T-helper 22 cell (primary cell): Measurements from ENCODE around the gene BACH1.

Experiments used
- DNase-seq: peaks from one replicate; pipeline ENCODE4 v3.0.0-alpha.2; 2020; ENCODE audit warnings: low read depth

BACH1 gene

DNA sequence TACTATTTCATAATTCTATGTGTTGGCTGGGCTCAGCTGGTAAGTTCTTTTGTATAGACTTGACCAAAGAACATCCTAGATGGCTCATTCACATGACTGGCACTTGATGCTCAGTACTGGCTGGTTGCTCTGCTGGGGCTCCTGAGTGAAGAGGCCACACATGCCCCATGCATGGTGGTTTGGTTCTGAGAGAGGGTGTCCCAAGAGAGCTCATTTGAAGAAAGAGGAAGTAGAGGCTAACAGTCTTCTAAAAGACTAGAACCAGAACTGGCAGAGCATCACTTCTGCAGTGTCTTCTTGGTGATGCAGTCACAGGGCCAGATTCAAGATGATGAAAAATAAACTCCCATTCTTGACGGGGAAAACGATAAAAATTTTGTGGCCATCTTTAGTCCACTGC lies 5.2 kb upstream of the BACH1 start:
- no peak for DNase-seq

GRCh38 chr21:29295066-29295650 lies 3.6 kb upstream of the BACH1 start:
- DNase-seq, result peak; percentile 36

DNA sequence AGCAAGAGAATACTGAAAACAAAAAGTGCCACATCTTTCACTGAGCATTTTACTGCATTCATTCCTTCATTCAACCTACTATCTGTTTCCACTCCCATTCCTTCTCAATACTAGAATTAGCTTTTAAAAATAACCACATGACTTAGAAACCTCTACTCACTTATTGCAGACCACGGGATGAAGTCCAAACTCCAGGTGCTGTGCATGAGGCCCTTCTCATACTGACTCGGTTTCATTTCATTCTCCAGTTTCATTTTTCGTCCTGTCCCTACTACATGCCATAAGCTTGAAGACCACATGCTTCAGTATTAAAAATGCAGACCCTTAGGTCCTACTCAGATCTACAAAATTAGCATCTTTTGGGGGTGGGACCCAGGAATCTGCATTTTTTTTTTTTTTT lies 2.3 kb upstream of the BACH1 start:
- no peak for DNase-seq

DNA sequence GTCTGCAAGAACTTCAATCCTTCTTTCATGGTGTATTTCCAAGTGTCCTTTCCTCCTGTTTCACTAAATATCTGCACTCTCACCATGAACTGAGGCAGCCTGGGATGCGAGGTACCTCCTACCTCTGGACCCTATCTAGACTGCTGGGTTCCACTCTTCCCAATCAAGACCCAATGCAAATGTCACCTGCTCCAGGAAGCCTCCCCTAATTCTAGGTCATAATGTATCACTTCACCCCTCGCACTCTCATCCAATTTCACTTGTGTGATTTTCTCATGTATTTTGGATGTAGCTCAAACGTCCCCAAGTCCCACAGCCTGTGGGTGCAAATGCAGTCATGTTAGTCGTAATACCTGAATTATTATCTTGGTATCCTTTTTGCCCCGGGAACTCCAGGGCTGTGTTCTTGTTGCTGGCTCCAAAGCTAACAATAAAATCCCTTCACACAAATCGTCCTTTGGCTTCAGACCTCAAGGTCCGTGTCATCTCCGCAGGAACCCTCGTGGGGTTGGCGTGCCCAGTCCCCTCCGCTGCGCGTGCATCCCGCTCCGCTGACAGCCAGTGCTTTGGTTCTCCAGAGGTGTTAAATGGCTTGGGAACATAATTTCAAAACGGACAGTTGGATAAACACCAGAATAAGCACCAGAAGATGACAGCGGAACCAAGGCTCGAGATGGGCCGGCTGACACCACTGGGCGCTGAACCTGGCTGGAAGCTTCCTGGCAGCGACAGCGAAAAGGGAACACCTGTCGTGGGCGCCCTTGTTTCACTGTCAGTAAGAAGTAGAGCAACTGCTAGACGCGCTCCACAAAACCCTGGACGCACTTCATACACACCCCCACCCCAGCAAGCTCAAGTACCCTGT lies 1.0 kb upstream of the BACH1 start:
- DNase-seq, result no peak

- DNase-seq, result peak; percentile 51
Observed at GRCh38 chr21:29299046-29299915, 559 bp downstream of the BACH1 start.

DNA sequence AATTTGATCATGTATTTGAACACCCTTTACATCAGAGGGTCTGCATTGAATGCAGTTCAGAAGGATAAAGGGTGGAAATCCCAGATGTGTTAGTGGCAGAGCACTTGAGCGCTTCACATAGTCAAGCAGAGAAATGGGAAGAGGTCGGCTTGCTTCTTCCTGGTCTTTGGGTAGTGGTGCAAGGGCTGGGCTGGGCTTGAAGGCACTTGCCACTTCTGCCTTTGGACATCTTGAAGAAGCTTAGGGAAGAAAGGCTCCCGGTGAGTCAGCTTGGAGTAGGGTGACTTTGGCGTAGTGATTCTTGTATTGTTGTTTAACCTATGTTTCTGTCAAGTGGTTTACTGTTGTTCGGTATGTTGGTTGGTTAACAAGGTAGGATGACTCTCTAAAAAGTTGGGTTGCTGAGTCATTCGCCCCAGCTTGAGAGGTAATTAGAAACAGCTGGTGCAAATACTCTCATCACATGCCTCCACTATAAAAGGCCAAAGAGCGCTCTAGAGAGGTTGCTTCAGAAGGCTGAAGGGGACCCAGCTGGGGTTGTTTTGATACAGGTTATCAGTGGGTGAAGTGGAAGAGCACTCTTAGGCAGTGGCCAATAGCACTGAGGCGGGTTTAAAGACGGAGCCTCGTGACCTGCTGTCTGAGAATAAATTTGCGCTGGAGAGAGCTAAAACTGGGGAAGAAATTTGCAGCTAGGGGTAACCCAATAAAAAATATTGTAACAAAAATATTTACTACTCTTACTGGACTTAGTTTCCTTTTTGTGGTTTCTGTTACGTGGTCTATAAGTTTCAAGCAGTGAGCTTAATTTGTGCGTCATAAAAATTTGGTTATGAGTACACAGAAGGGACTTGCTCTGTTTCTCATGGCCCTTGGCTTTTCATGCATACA lies 1.4 kb downstream of the BACH1 start:
- DNase-seq, result peak; percentile 39

DNA sequence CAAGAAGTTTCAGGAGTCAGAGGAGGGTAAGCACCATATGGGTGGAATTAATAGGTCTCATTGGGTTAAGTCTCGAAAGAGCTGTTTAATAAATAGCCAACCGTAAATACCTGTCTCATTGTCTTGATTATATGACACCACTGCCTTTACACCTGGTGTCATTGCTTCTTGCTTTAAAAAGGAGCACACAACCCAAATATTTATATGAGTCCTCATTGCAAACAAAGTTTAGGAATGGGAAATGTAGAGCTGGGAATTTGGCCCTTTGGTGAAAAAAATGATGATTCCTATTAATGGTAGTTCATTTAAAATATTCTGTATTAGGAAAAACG lies 2.1 kb downstream of the BACH1 start:
- no peak for DNase-seq

GRCh38 chr21:29301691-29302090 lies 3.0 kb downstream of the BACH1 start:
- DNase-seq, result no peak

- DNase-seq, result no peak
Observed at GRCh38 chr21:29302359-29302875, 3.7 kb downstream of the BACH1 start.

DNA sequence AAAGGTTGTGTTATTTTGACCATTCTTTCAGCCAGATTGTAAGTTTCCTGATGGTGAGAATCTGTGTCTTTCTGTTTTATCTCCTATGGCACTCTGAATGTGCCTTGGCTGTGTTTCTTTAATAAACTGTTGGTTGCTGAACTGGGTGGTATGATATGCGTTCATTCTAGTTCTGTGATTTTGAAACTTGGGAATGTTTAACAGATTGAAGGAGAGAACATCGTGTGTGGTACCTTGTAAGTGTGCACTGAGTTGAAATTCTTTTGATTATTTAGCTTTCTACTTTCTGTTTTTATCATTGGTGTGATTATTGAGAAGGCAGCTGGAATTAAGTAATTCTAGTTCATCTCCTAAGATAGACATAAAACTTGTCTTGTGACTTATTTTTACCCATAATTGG lies 4.6 kb downstream of the BACH1 start:
- no peak for DNase-seq

GRCh38 chr21:29304597-29304996 lies 5.9 kb downstream of the BACH1 start:
- no peak for DNase-seq

- DNase-seq, result no peak
Observed at GRCh38 chr21:29305068-29305467, 6.3 kb downstream of the BACH1 start.

DNA sequence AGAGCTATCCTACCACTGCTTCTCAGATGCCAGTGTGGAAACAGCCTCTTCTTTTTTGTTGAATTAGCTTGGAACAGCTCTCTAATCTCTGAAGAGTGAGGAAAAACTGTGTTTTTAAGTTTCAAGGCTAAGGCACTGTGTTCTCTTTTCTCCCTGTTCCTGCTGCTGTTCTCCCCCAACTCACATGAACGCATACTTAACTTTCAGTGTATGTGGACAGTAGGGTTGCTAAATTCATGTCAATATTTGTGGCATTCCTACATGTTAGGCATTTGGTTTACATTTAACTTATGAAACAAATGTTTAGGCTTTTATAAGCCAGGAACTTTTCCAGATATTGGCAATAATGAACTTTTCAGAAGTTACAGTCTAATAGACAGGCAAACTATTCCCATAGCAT lies 6.8 kb downstream of the BACH1 start:
- DNase-seq, result no peak

DNA sequence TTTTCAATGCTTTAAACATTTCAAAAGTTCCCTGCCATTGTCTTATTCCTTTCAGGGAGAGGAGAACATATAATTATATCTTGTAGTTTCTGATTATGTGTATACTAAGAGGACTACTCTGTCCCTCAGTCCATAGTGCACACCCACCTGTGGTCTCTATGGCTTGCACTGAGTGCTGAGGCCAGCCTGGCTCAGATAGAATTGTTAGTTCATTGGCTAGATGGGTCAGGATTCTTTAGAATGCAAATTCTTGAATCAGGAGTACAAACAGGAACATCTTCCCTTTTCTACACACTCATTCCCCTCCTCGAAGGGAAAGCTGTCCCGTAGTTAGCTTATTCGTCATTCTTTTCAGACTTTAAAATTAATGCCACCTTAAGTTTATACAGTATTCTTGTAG lies 8.2 kb downstream of the BACH1 start:
- DNase-seq, result no peak

- DNase-seq, result no peak
Observed at GRCh38 chr21:29307718-29308455, 9.2 kb downstream of the BACH1 start.

DNA sequence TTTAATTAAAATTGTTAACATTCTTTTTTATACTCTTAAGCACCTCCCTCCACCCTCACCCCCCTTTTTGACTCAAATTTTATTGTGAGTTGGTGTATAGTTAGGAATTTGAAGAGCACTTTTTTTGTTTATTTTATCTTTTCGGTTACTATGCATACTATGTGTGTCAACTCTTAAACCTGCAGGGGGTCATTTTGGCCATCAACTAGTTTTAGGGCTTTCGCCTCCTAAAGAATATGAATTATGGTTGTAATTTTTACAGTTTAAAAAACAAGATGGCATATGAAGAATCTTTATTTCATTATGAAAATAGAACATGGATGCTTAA lies 9.7 kb downstream of the BACH1 start:
- no peak for DNase-seq

- no peak for DNase-seq
Observed at GRCh38 chr21:29309703-29310102, 11.0 kb downstream of the BACH1 start.

GRCh38 chr21:29311802-29312201 lies 13.1 kb downstream of the BACH1 start:
- no peak for DNase-seq

DNA sequence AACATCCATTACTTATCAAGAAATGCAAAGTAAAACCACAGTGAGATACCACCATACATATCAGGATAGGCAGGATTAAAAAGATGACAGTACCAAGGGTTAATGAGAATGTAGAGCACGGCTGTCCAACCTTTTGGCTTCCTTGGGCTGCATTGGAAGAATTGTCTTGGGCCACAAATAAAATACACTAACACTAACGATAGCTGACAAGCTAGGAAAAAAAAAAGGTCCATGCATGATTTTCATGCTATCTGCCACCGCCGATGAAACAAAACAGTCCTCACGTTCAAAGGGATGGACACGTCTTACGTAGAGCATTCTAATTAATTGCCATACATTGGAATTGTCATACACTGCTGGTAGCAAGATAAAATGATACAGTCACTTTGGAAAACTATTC lies 14.3 kb downstream of the BACH1 start:
- no peak for DNase-seq

DNA sequence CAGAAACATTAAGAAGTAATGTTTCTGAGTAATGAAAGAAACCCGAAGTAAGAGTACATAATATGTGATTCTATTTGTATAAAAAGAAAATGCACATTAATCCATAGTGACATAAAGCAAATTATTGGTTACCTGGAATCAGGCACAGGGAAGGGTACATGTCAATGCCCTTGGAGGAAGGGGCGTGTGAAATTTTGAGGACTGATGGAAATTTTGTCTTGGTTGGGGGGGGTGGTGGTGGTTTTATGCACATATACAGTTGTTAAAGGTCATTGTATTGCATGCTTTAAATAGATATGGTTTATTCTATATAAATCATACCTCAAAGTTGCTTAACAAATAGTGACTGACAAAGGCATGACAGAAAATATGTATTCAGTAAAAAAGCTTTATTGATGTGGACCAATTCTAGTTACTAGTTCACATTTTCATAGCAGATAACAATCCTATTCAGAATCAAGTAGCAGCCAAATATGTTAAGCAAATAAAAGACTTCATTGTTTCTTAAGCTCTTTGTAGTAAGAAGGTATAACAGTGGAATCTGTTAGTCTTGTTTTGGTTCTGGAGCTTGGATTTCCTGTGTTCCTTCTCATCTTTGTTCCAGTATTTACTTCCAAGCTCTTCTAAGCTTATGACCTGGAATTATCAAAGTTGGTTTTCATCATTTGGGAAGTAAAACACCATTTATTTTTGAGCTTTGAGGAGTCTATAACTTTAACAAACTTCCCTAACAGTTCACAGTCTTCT lies 15.1 kb downstream of the BACH1 start:
- no peak for DNase-seq
